Right atrium auricular region (tissue), 2 donors: ENCODE results near the gene CPS1. TPM values are rescaled to one million over a fixed set of nuclear protein-coding genes. Genes with fewer than 3 reads are reported as not detected.

Experiments used
- DNase-seq: peaks from one replicate; pipeline ENCODE4 v3.0.0-alpha.2; 2019; ENCODE audit warnings: low spot score
- H3K27ac ChIP-seq, 2 donors: fragments of 200-600 bp; sonication (generic); 1 replicate in 1 of 2; 2 replicates in 1 of 2; pipeline ENCODE4 v1.5.1; 2016 to 2019
- H3K27me3 ChIP-seq, 2 donors: fragments of 200-600 bp; sonication (generic); one replicate each; pipeline versions ENCODE4 v1.5.1 to v1.6.0; 2017 to 2019
- H3K36me3 ChIP-seq: fragments of 200-600 bp; sonication (generic); one replicate; pipeline ENCODE4 v1.5.1; 2016
- H3K4me1 ChIP-seq, 2 donors: fragments of 200-600 bp; sonication (generic); one replicate each; pipeline versions ENCODE4 v1.5.1 to v1.6.0; 2017 to 2019
- H3K4me3 ChIP-seq, 2 donors: fragments of 200-600 bp; sonication (generic); 1 replicate in 1 of 2; 2 replicates in 1 of 2; pipeline ENCODE4 v1.5.1; 2017 to 2019; ENCODE audit warnings: mild to moderate bottlenecking in 1 of 2, moderate library complexity in 1 of 2
- H3K9me3 ChIP-seq, 2 donors: fragments of 200-600 bp; sonication (generic); one replicate each; pipeline ENCODE4 v1.5.1; 2019
- CTCF ChIP-seq, 2 donors: fragments of 200-600 bp; sonication (generic); IDR thresholded peaks; one replicate each; pipeline ENCODE4 v1.5.1; 2019; ENCODE audit warnings: antibody characterized with exemption in 2 of 2
- total RNA-seq, 2 donors: library from RNA; depleted of rRNA; stranded (reverse); fragments of >200 nt; gene quantifications; one replicate each; pipeline ENCODE4 v1.1.0, GENCODE V29; 2016

The CPS1 gene
- total RNA-seq, 2 donors from 2014 or later, result 1.9 to 2.2 TPM

- DNase-seq, result no peak
- no peak for TF ChIP-seq CTCF (IDR thresholded peaks at IDR 0.05)
- no peaks in the 10 kb centered on the region for H3K27me3 ChIP-seq
These were observed 15.9 kb upstream of the CPS1 start for GRCh38 chr2:210540471-210540870.

DNA sequence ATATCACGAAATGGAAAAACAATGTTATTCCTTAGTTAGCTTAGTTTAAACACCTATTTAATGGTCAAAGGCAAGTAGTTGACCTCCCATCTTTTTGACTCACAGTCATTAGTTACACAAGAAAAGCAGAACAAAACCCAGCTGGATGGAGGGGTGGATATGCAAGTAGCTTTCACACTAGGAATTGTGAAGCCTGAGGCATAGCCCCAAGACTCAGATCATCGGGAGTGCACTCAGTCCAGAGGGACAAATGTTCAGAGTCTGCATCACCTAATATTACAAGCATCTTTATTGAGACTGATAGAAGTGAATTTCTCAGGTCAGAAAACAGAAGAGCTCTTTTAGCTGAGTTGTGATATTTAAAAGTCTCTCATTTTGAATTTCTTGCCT, 15.5 kb upstream of the CPS1 start:
- TF ChIP-seq CTCF (IDR thresholded peaks at IDR 0.05), result no peak
- no peaks in the 10 kb centered on the region for H3K9me3 ChIP-seq
- no peaks in the 10 kb centered on the region for H3K36me3 ChIP-seq
- no peak overlapping the region for H3K27ac ChIP-seq
- H3K4me3 ChIP-seq, result no peak overlapping the region
- DNase-seq, result no peak
- H3K27me3 ChIP-seq, result no peaks in the 10 kb centered on the region
- H3K4me1 ChIP-seq, result no peaks in the 10 kb centered on the region

More at GRCh38 chr2:210540471-210540870, 15.9 kb upstream of the CPS1 start:
- H3K4me3 ChIP-seq, result no peak overlapping the region
- H3K36me3 ChIP-seq, result no peaks in the 10 kb centered on the region
- no peaks in the 10 kb centered on the region for H3K4me1 ChIP-seq
- H3K9me3 ChIP-seq, result no peaks in the 10 kb centered on the region
- no peak overlapping the region for H3K27ac ChIP-seq

GRCh38 chr2:210541290-210541902, 15.0 kb upstream of the CPS1 start:
- H3K27me3 ChIP-seq, result no peaks in the 10 kb centered on the region
- no peak for TF ChIP-seq CTCF (IDR thresholded peaks at IDR 0.05)
- H3K27ac ChIP-seq, result no peak overlapping the region
- no peaks in the 10 kb centered on the region for H3K4me1 ChIP-seq
- no peaks in the 10 kb centered on the region for H3K9me3 ChIP-seq
- no peak for DNase-seq
- no peak overlapping the region for H3K4me3 ChIP-seq
- H3K36me3 ChIP-seq, result no peaks in the 10 kb centered on the region

DNA sequence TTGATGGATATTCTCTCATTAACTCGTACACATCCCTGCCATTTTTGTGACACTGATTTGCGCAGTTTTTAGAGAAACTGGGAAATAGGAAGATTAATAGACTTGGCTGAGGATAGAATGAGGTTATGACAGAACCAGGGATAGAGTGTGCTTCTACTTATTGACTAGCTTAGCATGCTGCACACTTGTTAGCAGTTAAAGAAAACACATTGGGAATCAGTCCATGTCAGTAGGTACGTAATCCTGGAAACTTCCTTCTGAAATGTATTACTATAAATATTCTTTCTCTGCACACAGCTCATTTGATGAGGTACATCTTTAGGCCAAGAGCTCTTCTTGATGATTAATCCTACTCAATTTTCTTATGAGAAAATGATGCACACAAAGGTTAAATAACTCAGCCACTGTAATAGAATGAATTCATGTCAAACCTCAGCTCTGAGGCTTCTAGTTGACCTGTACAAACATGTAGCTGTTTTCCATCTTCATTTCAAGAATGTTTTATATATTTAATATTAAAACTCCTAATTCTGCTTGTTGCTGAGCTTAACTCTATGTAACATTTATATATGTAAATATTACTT, 12.3 kb upstream of the CPS1 start:
- no peak for TF ChIP-seq CTCF (IDR thresholded peaks at IDR 0.05)
- H3K27me3 ChIP-seq, result no peaks in the 10 kb centered on the region
- no peaks in the 10 kb centered on the region for H3K4me1 ChIP-seq
- H3K4me3 ChIP-seq, result no peak overlapping the region
- DNase-seq, result no peak
- H3K27ac ChIP-seq, result no peak overlapping the region
- H3K36me3 ChIP-seq, result no peaks in the 10 kb centered on the region
- H3K9me3 ChIP-seq, result no peaks in the 10 kb centered on the region

GRCh38 chr2:210544831-210545230, 11.6 kb upstream of the CPS1 start:
- H3K4me3 ChIP-seq, result no peak overlapping the region
- DNase-seq, result no peak
- TF ChIP-seq CTCF (IDR thresholded peaks at IDR 0.05), result no peak
- H3K9me3 ChIP-seq, result no peaks in the 10 kb centered on the region
- no peak overlapping the region for H3K27ac ChIP-seq
- no peaks in the 10 kb centered on the region for H3K36me3 ChIP-seq
- H3K4me1 ChIP-seq, result no peaks in the 10 kb centered on the region
- H3K27me3 ChIP-seq, result no peaks in the 10 kb centered on the region
